ENCODE measurements around the gene COL26A1. TPM values are rescaled to one million over a fixed set of nuclear protein-coding genes. Genes with fewer than 3 reads are reported as not detected.
A peak's percentile ranks its signal among the peaks of the same experiment; 100 is the strongest.

The COL26A1 gene
- total and polyA plus RNA-seq, 7 donors: 0.13 TPM; not detected in 6

DNA sequence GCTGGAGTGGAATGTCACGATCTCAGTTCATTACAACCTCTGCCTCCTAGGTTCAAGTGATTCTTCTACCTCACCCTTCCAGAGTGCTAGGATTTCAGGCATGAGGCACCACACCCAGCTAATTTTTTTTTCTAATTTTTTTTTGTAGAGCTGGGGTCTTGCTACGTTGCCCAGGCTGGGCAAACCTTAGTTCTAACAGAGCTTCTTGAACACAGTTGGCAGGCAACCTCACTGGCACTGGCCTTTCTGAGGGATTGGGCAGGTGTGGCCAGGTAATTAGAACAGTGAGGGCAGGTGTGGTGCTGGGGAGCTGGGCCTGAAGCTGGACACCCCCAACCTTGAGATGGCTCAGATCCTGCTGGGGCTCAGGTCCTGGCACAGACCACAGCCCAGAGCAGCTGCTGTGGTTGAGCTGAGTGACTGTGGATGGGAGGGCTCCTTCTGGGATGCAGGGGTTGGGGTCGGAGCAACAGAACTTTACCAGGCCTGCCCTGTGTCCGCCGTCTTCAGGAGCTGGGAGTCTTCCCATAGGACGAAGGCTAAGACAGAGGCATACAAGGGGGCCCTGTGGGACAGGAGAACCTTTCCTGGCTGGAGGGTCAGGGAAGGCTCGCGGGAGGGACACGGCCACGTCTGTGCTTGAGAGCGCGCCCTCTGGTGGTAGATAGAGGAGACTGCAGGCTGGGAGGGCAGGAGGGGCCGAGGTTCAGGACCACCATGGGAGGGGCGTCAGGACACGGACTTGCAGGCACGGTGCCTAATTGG, 48.2 kb downstream of the COL26A1 start:
- Histone ChIP-seq H3K9me3 (peaks cover 0 to 9% (median 6%) of the 10 kb centered on the region in 4 donors), H3K27me3 (peaks cover 0 to 21% (median 0%) of the 10 kb centered on the region in 3 donors), H3K4me1 (no peaks in the 10 kb centered on the region), H3K4me3 (no peak overlapping the region), H3K27ac (no peak overlapping the region), H3K36me3 (no peaks in the 10 kb centered on the region)
- TF ChIP-seq POLR2AphosphoS5 (IDR thresholded peaks at IDR 0.05) (no peak), EP300 (IDR thresholded peaks at IDR 0.05) (no peak), POLR2A (IDR thresholded peaks at IDR 0.05) (no peak)
- TF ChIP-seq, protein P1, sequence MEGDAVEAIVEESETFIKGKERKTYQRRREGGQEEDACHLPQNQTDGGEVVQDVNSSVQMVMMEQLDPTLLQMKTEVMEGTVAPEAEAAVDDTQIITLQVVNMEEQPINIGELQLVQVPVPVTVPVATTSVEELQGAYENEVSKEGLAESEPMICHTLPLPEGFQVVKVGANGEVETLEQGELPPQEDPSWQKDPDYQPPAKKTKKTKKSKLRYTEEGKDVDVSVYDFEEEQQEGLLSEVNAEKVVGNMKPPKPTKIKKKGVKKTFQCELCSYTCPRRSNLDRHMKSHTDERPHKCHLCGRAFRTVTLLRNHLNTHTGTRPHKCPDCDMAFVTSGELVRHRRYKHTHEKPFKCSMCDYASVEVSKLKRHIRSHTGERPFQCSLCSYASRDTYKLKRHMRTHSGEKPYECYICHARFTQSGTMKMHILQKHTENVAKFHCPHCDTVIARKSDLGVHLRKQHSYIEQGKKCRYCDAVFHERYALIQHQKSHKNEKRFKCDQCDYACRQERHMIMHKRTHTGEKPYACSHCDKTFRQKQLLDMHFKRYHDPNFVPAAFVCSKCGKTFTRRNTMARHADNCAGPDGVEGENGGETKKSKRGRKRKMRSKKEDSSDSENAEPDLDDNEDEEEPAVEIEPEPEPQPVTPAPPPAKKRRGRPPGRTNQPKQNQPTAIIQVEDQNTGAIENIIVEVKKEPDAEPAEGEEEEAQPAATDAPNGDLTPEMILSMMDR (IDR thresholded peaks at IDR 0.05): peak in 3 of 4 experiments; percentile 28 to 51 (median 49)
- WGBS, 2 donors: 20 to 23% methylated on average over 16 of the region's 16 CpGs
- intact Hi-C loops (cut with DNase I): no loop called here
- no peak for DNase-seq

DNA sequence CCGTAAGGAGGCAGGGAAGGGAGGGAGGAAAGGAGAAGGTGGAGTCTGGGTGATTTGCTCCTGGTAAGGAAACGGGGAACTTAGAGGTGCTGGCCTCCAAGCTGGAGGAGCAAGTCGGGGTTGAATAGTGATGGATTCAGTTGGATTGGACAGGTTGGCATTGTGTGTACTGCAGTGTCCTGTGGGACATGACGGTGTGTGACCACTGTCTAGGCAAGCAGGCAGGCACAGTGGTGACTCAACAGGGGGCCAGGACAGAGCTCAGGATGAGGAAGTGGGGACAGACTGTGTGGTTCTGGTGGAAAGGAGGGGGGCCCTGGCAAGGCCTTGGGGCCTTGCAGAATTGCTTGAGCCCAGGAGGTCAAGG, 48.8 kb downstream of the COL26A1 start:
- no peak overlapping the region for H3K27ac ChIP-seq
- H3K36me3 ChIP-seq: no peaks in the 10 kb centered on the region
- no peak for DNase-seq
- WGBS, 2 donors: 29% methylated on average over 4 of the region's 4 CpGs
- H3K4me1 ChIP-seq: no peaks in the 10 kb centered on the region
- peaks cover 0 to 21% (median 0%) of the 10 kb centered on the region in 3 donors for H3K27me3 ChIP-seq
- intact Hi-C loops (cut with DNase I): no loop called here
- no peak overlapping the region for H3K4me3 ChIP-seq
- H3K9me3 ChIP-seq: peaks cover 0 to 9% (median 6%) of the 10 kb centered on the region in 4 donors
- TF ChIP-seq POLR2AphosphoS5 (IDR thresholded peaks at IDR 0.05) (no peak), EP300 (IDR thresholded peaks at IDR 0.05) (no peak), POLR2A (IDR thresholded peaks at IDR 0.05) (no peak)
- TF ChIP-seq, protein P1 (IDR thresholded peaks at IDR 0.05): no peak

DNA sequence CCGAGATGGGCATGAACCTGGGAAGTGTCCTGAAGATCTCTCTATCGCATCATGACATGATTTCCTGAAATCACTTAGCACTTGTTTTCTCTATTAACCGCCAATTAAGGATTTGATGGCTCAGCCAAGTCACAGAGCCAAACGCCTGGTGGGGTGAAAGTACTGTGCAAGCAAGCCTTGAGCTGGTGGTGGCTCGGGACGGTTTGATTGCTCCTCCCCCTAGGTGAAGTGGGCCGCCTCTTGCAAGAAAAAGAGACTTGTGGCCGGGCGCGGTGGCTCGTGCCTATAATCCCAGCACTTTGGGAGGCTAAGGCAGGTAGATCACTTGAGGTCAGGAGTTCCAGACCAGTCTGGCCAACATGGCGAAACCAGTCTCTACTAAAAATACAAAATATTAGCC, 50.3 kb downstream of the COL26A1 start:
- Histone ChIP-seq H3K4me1 (no peaks in the 10 kb centered on the region), H3K9me3 (peaks cover 0 to 9% (median 6%) of the 10 kb centered on the region in 4 donors), H3K4me3 (no peak overlapping the region), H3K27me3 (peaks cover 0 to 15% (median 0%) of the 10 kb centered on the region in 3 donors), H3K27ac (no peak overlapping the region), H3K36me3 (no peaks in the 10 kb centered on the region)
- WGBS, 2 donors: 68 to 83% methylated on average over 12 of the region's 12 CpGs
- TF ChIP-seq POLR2A (IDR thresholded peaks at IDR 0.05): no peak
- TF ChIP-seq POLR2AphosphoS5 (IDR thresholded peaks at IDR 0.05): no peak
- TF ChIP-seq, protein P1 (IDR thresholded peaks at IDR 0.05): no peak
- TF ChIP-seq EP300 (IDR thresholded peaks at IDR 0.05): no peak
- DNase-seq: no peak
- intact Hi-C loops (cut with DNase I): no loop called here

DNA sequence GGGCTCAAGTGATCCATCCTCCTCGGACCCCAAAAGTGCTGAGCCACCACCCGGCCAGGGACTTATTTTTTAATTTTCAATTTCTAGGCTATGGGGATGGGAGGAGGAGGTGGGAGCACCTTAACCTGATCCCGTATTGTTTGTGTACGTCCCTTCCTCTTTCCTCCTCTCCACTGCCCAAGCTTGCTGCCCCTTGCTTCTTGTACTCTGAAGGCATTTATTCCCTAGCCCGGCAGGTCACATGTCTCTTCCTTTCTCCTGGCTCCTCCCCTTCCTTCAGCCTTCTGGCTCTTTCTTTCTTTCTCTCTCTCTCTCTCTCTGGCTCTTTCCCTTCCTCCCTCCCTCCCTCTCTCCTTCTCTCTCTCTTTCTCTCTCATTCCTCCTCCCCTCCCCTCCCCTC, 56.0 kb downstream of the COL26A1 start:
- Histone ChIP-seq H3K36me3 (no peaks in the 10 kb centered on the region), H3K27me3 (peaks cover 0 to 4% (median 0%) of the 10 kb centered on the region in 3 donors), H3K9me3 (no peaks in the 10 kb centered on the region), H3K4me1 (no peaks in the 10 kb centered on the region), H3K27ac (no peak overlapping the region), H3K4me3 (no peak overlapping the region)
- no peak for DNase-seq
- TF ChIP-seq EP300 (IDR thresholded peaks at IDR 0.05) (no peak), POLR2AphosphoS5 (IDR thresholded peaks at IDR 0.05) (no peak), POLR2A (IDR thresholded peaks at IDR 0.05) (no peak)
- TF ChIP-seq, protein P1 (IDR thresholded peaks at IDR 0.05): no peak
- intact Hi-C loops (cut with DNase I): no loop called here
- WGBS, 2 donors: 53 to 56% methylated on average over 5 of the region's 5 CpGs
